ENCODE results near the gene MYDGF. TPM values are rescaled to one million over a fixed set of nuclear protein-coding genes. Genes with fewer than 3 reads are reported as not detected.

The MYDGF gene
- total RNA-seq, 1 donor from 2014 or later, result 23.4 TPM

DNA sequence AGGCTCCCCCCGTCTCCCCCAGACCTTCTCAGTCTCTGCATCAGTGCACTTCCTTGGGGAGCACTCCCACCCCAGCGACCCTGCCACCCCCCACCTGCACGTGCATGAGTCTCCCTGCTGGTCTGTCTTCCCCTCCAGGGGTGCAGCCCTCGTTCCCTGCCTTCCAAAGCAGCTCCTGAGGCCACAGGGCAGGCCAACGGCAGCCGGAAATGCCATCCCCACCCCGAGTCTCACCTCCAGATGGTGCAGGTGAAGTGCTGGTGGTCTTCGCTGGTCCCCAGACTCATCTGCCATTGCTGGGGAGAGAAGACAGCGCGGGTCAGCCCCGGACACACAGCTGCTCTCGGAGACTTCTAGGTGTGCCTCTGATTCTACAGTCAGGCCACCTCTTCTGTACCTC, 5.5 kb downstream of the MYDGF start:
- no peaks in the 10 kb centered on the region for H4K20me1 ChIP-seq (ENCODE audit: low read depth)
- peaks cover 17% of the 10 kb centered on the region for H3K79me2 ChIP-seq (ENCODE audit: low read depth)
- no peaks in the 10 kb centered on the region for H3K9me3 ChIP-seq (ENCODE audit: low read depth)
- H3K36me3 Mint-ChIP-seq, result peaks cover 7% of the 10 kb centered on the region
- no peak overlapping the region for H3K4me3 Mint-ChIP-seq
- no peak overlapping the region for H3K4me3 ChIP-seq
- H3K9ac ChIP-seq, result no peak overlapping the region
- H3K4me2 ChIP-seq, result no peak overlapping the region
- H2AFZ ChIP-seq (replicated peaks), result no peak overlapping the region
- H3F3A ChIP-seq (ENCODE audit: low read depth), result no peaks in the 10 kb centered on the region
- TF ChIP-seq, protein P1, sequence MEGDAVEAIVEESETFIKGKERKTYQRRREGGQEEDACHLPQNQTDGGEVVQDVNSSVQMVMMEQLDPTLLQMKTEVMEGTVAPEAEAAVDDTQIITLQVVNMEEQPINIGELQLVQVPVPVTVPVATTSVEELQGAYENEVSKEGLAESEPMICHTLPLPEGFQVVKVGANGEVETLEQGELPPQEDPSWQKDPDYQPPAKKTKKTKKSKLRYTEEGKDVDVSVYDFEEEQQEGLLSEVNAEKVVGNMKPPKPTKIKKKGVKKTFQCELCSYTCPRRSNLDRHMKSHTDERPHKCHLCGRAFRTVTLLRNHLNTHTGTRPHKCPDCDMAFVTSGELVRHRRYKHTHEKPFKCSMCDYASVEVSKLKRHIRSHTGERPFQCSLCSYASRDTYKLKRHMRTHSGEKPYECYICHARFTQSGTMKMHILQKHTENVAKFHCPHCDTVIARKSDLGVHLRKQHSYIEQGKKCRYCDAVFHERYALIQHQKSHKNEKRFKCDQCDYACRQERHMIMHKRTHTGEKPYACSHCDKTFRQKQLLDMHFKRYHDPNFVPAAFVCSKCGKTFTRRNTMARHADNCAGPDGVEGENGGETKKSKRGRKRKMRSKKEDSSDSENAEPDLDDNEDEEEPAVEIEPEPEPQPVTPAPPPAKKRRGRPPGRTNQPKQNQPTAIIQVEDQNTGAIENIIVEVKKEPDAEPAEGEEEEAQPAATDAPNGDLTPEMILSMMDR (IDR thresholded peaks at IDR 0.05), result no peak
- TF ChIP-seq EZH2phosphoT487 (IDR thresholded peaks at IDR 0.05) (no peak), EZH2 (IDR thresholded peaks at IDR 0.05) (no peak)
- no peak for DNase-seq (ENCODE audit: low spot score)
- H3K4me1 Mint-ChIP-seq, result peaks cover 12% of the 10 kb centered on the region
- H3K27me3 Mint-ChIP-seq (ENCODE audit: insufficient read depth, low read depth), result peaks cover 8% of the 10 kb centered on the region
- H3K36me3 ChIP-seq, result no peaks in the 10 kb centered on the region
- no peaks in the 10 kb centered on the region for H3K27me3 ChIP-seq
- no peak overlapping the region for H3K27ac ChIP-seq
- H3K4me1 ChIP-seq, result peaks cover 3% of the 10 kb centered on the region
- H3K9me3 Mint-ChIP-seq, result no peaks in the 10 kb centered on the region
- no peak overlapping the region for H3K27ac Mint-ChIP-seq

DNA sequence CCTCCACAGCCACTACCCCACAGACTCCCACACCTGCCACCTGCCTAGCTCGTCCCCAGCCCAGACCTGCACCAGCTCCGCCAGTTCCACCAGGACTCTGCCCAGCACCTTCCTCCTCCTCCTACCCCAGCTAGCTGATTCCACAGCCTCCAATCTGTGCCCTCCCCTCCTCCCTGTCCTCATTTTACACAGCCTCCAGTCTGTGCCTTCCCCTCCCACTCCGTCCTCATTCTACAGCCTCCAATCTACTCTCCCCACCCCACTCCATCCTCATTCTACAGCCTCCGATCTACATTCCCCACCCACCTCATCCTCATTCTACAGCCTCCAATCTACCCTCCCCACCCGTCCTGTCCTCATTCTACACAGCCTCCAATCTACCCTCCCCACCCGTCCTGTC, 7.3 kb downstream of the MYDGF start:
- no peak overlapping the region for H3K4me3 ChIP-seq
- H3K4me1 ChIP-seq, result no peaks in the 10 kb centered on the region
- H3K4me2 ChIP-seq, result no peak overlapping the region
- Mint-ChIP-seq H3K9me3 (no peaks in the 10 kb centered on the region), H3K27me3 (ENCODE audit: insufficient read depth, low read depth) (peaks cover 6% of the 10 kb centered on the region), H3K4me3 (no peak overlapping the region), H3K36me3 (peaks cover 2% of the 10 kb centered on the region), H3K27ac (no peak overlapping the region), H3K4me1 (no peaks in the 10 kb centered on the region)
- H4K20me1 ChIP-seq (ENCODE audit: low read depth), result no peaks in the 10 kb centered on the region
- no peak for DNase-seq (ENCODE audit: low spot score)
- no peaks in the 10 kb centered on the region for H3F3A ChIP-seq (ENCODE audit: low read depth)
- no peak overlapping the region for H3K9ac ChIP-seq
- no peaks in the 10 kb centered on the region for H3K79me2 ChIP-seq (ENCODE audit: low read depth)
- no peaks in the 10 kb centered on the region for H3K9me3 ChIP-seq (ENCODE audit: low read depth)
- no peaks in the 10 kb centered on the region for H3K36me3 ChIP-seq
- H2AFZ ChIP-seq (replicated peaks), result no peak overlapping the region
- H3K27ac ChIP-seq, result no peak overlapping the region
- H3K27me3 ChIP-seq, result no peaks in the 10 kb centered on the region
- TF ChIP-seq, protein P1 (IDR thresholded peaks at IDR 0.05), result no peak
- no peak for TF ChIP-seq EZH2 (IDR thresholded peaks at IDR 0.05)
- TF ChIP-seq EZH2phosphoT487 (IDR thresholded peaks at IDR 0.05), result no peak

DNA sequence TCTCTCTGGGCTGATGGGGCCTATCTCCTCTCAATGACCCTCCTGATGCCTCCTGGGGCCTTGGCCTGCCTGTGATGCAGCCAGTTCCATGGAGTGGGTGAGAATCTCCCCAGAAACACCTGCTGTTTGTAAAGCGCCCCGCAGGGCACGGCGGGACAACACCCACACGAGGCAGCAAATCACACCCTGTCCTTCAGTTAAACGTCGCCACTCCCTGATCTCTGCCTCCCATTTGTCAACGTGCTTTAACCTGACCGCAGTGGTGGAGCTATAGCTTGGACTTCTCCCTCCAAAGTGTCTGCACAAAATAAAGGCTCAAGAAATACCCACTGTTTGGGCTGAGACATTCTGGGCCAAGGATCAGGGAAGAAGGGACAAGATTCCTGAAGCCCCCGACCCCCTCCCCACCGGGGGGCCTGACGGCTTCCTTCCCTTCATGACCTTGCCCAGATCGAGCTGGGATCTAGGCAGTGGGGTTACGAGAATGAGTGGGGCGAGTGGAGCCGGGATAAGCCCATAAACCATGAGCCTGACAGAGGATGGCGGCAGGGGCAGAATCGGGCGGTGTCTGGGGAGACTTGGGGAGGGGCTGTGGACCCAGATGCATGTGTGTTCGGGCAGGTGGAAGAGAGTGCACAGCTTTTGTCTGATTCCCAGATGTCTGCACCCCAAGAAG, 8.0 kb downstream of the MYDGF start:
- Histone ChIP-seq H3K4me1 (no peaks in the 10 kb centered on the region), H3K36me3 (no peaks in the 10 kb centered on the region), H3F3A (ENCODE audit: low read depth) (no peaks in the 10 kb centered on the region), H3K79me2 (ENCODE audit: low read depth) (no peaks in the 10 kb centered on the region), H3K4me2 (no peak overlapping the region), H4K20me1 (ENCODE audit: low read depth) (no peaks in the 10 kb centered on the region), H3K9ac (no peak overlapping the region), H3K9me3 (ENCODE audit: low read depth) (no peaks in the 10 kb centered on the region), H2AFZ (replicated peaks) (no peak overlapping the region), H3K27me3 (no peaks in the 10 kb centered on the region), H3K4me3 (no peak overlapping the region), H3K27ac (no peak overlapping the region)
- peaks cover 2% of the 10 kb centered on the region for H3K36me3 Mint-ChIP-seq
- H3K4me1 Mint-ChIP-seq, result no peaks in the 10 kb centered on the region
- DNase-seq (ENCODE audit: low spot score), result no peak
- no peaks in the 10 kb centered on the region for H3K9me3 Mint-ChIP-seq
- H3K27me3 Mint-ChIP-seq (ENCODE audit: insufficient read depth, low read depth), result peaks cover 6% of the 10 kb centered on the region
- H3K27ac Mint-ChIP-seq, result no peak overlapping the region
- H3K4me3 Mint-ChIP-seq, result no peak overlapping the region
- no peak for TF ChIP-seq EZH2 (IDR thresholded peaks at IDR 0.05)
- TF ChIP-seq, protein P1 (IDR thresholded peaks at IDR 0.05), result no peak
- no peak for TF ChIP-seq EZH2phosphoT487 (IDR thresholded peaks at IDR 0.05)
